ENCODE results near the gene COL21A1.

DNA sequence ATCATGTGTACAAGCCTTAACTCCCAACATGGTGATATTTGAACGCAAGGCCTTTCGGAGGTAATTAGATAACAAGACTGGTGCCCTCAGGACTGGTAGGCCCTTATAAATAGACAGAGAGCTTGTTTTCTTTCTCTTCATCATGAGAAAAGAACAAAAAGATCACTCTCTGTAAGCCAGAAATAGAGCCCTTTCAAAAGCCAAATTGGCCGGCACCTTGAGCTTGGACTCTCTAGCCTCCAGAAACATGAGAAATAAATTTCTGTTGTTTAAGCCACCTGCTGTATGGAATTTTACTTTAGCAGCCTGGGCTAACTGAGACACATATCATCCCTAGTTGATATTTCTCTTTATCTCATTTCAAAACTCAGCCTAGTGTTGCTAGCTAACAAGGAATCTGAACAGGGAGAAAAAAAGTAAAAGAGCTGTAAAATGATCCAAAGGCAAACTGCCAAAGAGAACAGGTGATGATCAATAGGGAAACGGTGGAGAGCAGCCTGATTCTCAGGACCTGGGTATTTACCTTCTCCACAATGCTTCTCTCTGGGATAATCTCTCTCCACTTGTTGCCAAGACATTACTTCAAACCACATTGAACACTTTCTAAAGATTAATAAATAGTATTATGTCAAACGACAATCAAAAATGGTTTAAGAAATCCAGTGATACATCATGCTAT is 6.1 kb downstream of the COL21A1 start:
- TF ChIP-seq, protein P1, sequence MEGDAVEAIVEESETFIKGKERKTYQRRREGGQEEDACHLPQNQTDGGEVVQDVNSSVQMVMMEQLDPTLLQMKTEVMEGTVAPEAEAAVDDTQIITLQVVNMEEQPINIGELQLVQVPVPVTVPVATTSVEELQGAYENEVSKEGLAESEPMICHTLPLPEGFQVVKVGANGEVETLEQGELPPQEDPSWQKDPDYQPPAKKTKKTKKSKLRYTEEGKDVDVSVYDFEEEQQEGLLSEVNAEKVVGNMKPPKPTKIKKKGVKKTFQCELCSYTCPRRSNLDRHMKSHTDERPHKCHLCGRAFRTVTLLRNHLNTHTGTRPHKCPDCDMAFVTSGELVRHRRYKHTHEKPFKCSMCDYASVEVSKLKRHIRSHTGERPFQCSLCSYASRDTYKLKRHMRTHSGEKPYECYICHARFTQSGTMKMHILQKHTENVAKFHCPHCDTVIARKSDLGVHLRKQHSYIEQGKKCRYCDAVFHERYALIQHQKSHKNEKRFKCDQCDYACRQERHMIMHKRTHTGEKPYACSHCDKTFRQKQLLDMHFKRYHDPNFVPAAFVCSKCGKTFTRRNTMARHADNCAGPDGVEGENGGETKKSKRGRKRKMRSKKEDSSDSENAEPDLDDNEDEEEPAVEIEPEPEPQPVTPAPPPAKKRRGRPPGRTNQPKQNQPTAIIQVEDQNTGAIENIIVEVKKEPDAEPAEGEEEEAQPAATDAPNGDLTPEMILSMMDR (IDR thresholded peaks at IDR 0.05): no peak
- TF ChIP-seq POLR2A (IDR thresholded peaks at IDR 0.05): no peak
